ENCODE data around the gene PRKRIP1. TPM values are rescaled to one million over a fixed set of nuclear protein-coding genes. Genes with fewer than 3 reads are reported as not detected.

Gene PRKRIP1
- polyA plus RNA-seq, 1 experiment: 14.3 TPM

DNA sequence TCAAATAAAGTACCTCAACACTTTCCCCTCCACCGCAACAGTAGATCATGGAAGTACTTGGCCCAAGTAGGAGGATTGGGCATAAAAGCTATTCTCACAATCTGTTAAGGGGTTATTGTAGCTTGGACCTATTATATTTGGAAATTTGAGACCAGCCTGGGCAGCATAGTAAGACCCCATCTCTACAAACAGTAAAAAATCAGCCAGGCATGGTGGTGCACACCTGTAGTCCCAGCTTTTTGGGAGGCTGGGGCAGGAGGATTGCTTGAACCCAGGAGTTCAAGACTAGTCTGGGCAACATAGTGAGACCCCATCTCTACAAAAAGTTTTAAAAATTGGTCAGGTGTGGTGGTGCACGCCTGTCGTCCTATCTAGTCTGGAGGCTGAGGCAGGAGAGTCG, 13.2 kb downstream of the PRKRIP1 start:
- CTCF ChIA-PET: interaction anchor here (0.6 kb wide), 1 partner anchor 128 kb away, joined by 3 read pairs; no protein-coding TSS in a partner anchor

DNA sequence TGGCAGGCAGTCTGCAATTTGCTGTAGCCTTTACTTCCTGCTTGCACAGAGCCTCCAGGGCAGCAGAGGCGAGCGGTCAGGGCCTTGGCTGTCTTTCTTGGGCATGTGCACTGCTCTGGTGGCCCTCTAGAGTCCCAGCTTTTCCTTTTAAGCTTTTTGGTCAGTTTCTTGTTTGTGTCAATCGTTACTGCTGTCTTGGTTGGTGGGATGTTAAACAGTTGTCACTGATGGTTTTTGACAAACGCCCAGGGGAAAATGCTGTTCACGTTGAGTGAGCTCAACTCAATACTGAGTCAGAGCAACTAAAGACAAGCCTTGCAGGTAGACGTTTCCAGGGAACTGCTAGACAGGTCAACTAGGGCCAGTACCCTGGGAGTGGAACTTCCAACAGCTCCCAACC, 14.0 kb downstream of the PRKRIP1 start:
- H3K36me3 ChIP-seq (ENCODE audit: control insufficient read depth, insufficient read depth, low read length): peaks cover 27% of the 10 kb centered on the region
- TF ChIP-seq, protein P1, sequence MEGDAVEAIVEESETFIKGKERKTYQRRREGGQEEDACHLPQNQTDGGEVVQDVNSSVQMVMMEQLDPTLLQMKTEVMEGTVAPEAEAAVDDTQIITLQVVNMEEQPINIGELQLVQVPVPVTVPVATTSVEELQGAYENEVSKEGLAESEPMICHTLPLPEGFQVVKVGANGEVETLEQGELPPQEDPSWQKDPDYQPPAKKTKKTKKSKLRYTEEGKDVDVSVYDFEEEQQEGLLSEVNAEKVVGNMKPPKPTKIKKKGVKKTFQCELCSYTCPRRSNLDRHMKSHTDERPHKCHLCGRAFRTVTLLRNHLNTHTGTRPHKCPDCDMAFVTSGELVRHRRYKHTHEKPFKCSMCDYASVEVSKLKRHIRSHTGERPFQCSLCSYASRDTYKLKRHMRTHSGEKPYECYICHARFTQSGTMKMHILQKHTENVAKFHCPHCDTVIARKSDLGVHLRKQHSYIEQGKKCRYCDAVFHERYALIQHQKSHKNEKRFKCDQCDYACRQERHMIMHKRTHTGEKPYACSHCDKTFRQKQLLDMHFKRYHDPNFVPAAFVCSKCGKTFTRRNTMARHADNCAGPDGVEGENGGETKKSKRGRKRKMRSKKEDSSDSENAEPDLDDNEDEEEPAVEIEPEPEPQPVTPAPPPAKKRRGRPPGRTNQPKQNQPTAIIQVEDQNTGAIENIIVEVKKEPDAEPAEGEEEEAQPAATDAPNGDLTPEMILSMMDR (IDR thresholded peaks at IDR 0.05; ENCODE audit: insufficient read depth, low read depth, low read length): no peak
- CTCF ChIA-PET: no interaction called here
- no peak for DNase-seq (ENCODE audit: low read depth)
- H3K27me3 ChIP-seq (ENCODE audit: control insufficient read depth, insufficient read depth, low read length): no peaks in the 10 kb centered on the region
- POLR2A ChIA-PET: no interaction called here
- H3K4me3 ChIP-seq (ENCODE audit: low read depth, low read length): no peak overlapping the region

More for the DNA sequence above, 13.2 kb downstream of the PRKRIP1 start:
- TF ChIP-seq, protein P1 (IDR thresholded peaks at IDR 0.05; ENCODE audit: insufficient read depth, low read depth, low read length): no peak
- Histone ChIP-seq H3K4me3 (ENCODE audit: low read depth, low read length) (no peak overlapping the region), H3K36me3 (ENCODE audit: control insufficient read depth, insufficient read depth, low read length) (peaks cover 30% of the 10 kb centered on the region), H3K27me3 (ENCODE audit: control insufficient read depth, insufficient read depth, low read length) (no peaks in the 10 kb centered on the region)
- POLR2A ChIA-PET: no interaction called here
- no peak for DNase-seq (ENCODE audit: low read depth)

GRCh38 chr7:102410918-102411317, 14.8 kb downstream of the PRKRIP1 start:
- TF ChIP-seq, protein P1 (IDR thresholded peaks at IDR 0.05; ENCODE audit: insufficient read depth, low read depth, low read length): no peak
- peaks cover 26% of the 10 kb centered on the region for H3K36me3 ChIP-seq (ENCODE audit: control insufficient read depth, insufficient read depth, low read length)
- no peaks in the 10 kb centered on the region for H3K27me3 ChIP-seq (ENCODE audit: control insufficient read depth, insufficient read depth, low read length)
- no peak overlapping the region for H3K4me3 ChIP-seq (ENCODE audit: low read depth, low read length)
- DNase-seq (ENCODE audit: low read depth): no peak
- POLR2A ChIA-PET: no interaction called here
- CTCF ChIA-PET: no interaction called here

- H3K27me3 ChIP-seq (ENCODE audit: control insufficient read depth, insufficient read depth, low read length): no peaks in the 10 kb centered on the region
- POLR2A ChIA-PET: no interaction called here
- CTCF ChIA-PET: interaction anchor here (1.0 kb wide), 1 partner anchor 8 kb away, joined by 3 read pairs; no protein-coding TSS in a partner anchor
- TF ChIP-seq, protein P1 (IDR thresholded peaks at IDR 0.05; ENCODE audit: insufficient read depth, low read depth, low read length): peak; percentile 42; the same call in 1 of the 2 replicates
- peaks cover 23% of the 10 kb centered on the region for H3K36me3 ChIP-seq (ENCODE audit: control insufficient read depth, insufficient read depth, low read length)
- DNase-seq (ENCODE audit: low read depth): no peak
- H3K4me3 ChIP-seq (ENCODE audit: low read depth, low read length): no peak overlapping the region
Observed at GRCh38 chr7:102412548-102412947, 16.4 kb downstream of the PRKRIP1 start.

DNA sequence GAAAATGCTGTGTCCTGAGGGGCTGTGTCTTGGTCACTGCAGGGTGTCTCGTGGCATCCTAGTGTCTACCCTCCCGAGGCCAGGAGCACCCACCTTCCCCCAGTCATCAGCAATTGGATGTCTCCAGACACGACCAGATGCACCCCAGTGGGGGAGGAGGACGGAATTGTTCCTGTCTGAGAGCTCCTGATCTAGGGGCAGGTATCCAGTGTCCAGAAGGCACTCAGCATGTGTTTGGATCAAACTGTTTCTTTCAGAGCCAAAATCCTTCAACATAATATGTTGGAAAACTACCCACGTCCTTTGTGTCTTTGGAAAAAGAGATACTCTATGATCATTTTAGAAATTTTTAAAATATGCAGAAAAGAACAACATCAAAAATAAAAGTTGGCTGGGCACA, 16.9 kb downstream of the PRKRIP1 start:
- TF ChIP-seq, protein P1 (IDR thresholded peaks at IDR 0.05; ENCODE audit: insufficient read depth, low read depth, low read length): no peak
- no peak for DNase-seq (ENCODE audit: low read depth)
- POLR2A ChIA-PET: no interaction called here
- Histone ChIP-seq H3K4me3 (ENCODE audit: low read depth, low read length) (no peak overlapping the region), H3K27me3 (ENCODE audit: control insufficient read depth, insufficient read depth, low read length) (no peaks in the 10 kb centered on the region), H3K36me3 (ENCODE audit: control insufficient read depth, insufficient read depth, low read length) (peaks cover 20% of the 10 kb centered on the region)
- CTCF ChIA-PET: interaction anchor here (1.0 kb wide), 1 partner anchor 9 kb away, joined by 3 read pairs; no protein-coding TSS in a partner anchor

Measured in BJ (cell line).